Measurements from ENCODE around the gene ANKRD13D. TPM values are rescaled to one million over a fixed set of nuclear protein-coding genes. Genes with fewer than 3 reads are reported as not detected.
"Not testable (repeated sequence)": the region's sequence is repeated elsewhere in the genome, so short reads cannot be mapped to it uniquely, and the experiment has no call there.

Gene ANKRD13D
- total RNA-seq, 1 experiment from 2014 or later, result 25.2 TPM

GRCh38 chr11:67312187-67313021 is 23.3 kb downstream of the ANKRD13D start:
- in situ Hi-C loops (cut with HindIII; ENCODE audit: low sequenced_read_pairs), result loop anchor here (10.0 kb wide), 1 partner anchor 58 kb away; no protein-coding TSS in a partner anchor
- DNase-seq (ENCODE audit: low spot score), result no peak

GRCh38 chr11:67313125-67313890 is 24.2 kb downstream of the ANKRD13D start:
- no peak for DNase-seq (ENCODE audit: low spot score)
- in situ Hi-C loops (cut with HindIII; ENCODE audit: low sequenced_read_pairs), result loop anchor here (10.0 kb wide), 1 partner anchor 59 kb away; no protein-coding TSS in a partner anchor

- DNase-seq (ENCODE audit: low spot score), result no peak
- in situ Hi-C loops (cut with HindIII; ENCODE audit: low sequenced_read_pairs), result loop anchor here (10.0 kb wide), 1 partner anchor 59 kb away; no protein-coding TSS in a partner anchor
Measured at GRCh38 chr11:67314218-67314617, 25.1 kb downstream of the ANKRD13D start.

- in situ Hi-C loops (cut with HindIII; ENCODE audit: low sequenced_read_pairs), result loop anchor here (10.0 kb wide), 1 partner anchor 61 kb away; no protein-coding TSS in a partner anchor
Measured at GRCh38 chr11:67315325-67315909, 26.3 kb downstream of the ANKRD13D start.

GRCh38 chr11:67316882-67317204 is 27.7 kb downstream of the ANKRD13D start:
- in situ Hi-C loops (cut with HindIII; ENCODE audit: low sequenced_read_pairs), result loop anchor here (10.0 kb wide), 1 partner anchor 62 kb away; no protein-coding TSS in a partner anchor
- no peak for DNase-seq (ENCODE audit: low spot score)

More at GRCh38 chr11:67315325-67315909, 26.3 kb downstream of the ANKRD13D start:
- DNase-seq (ENCODE audit: low spot score), result no peak

GRCh38 chr11:67317205-67317887 is 28.2 kb downstream of the ANKRD13D start:
- in situ Hi-C loops (cut with HindIII; ENCODE audit: low sequenced_read_pairs), result loop anchor here (10.0 kb wide), 1 partner anchor 63 kb away; no protein-coding TSS in a partner anchor
- peak; percentile 97 for DNase-seq (ENCODE audit: low spot score)

GRCh38 chr11:67317888-67318555 is 28.9 kb downstream of the ANKRD13D start:
- in situ Hi-C loops (cut with HindIII; ENCODE audit: low sequenced_read_pairs), result loop anchor here (10.0 kb wide), 1 partner anchor 63 kb away; no protein-coding TSS in a partner anchor
- DNase-seq (ENCODE audit: low spot score), result no peak

GRCh38 chr11:67318876-67319275 is 29.8 kb downstream of the ANKRD13D start:
- not testable (repeated sequence) for DNase-seq (ENCODE audit: low spot score)
- in situ Hi-C loops (cut with HindIII; ENCODE audit: low sequenced_read_pairs), result loop anchor here (10.0 kb wide), 1 partner anchor 64 kb away; no protein-coding TSS in a partner anchor

- no peak for DNase-seq (ENCODE audit: low spot score)
- in situ Hi-C loops (cut with HindIII; ENCODE audit: low sequenced_read_pairs), result no loop called here
Measured at GRCh38 chr11:67320011-67320410, 30.9 kb downstream of the ANKRD13D start.

- in situ Hi-C loops (cut with HindIII; ENCODE audit: low sequenced_read_pairs), result no loop called here
- no peak for DNase-seq (ENCODE audit: low spot score)
Measured at GRCh38 chr11:67320691-67321090, 31.6 kb downstream of the ANKRD13D start.

- in situ Hi-C loops (cut with HindIII; ENCODE audit: low sequenced_read_pairs), result no loop called here
- no peak for DNase-seq (ENCODE audit: low spot score)
Measured at GRCh38 chr11:67321313-67321871, 32.3 kb downstream of the ANKRD13D start.

GRCh38 chr11:67322049-67322448 is 32.9 kb downstream of the ANKRD13D start:
- no peak for DNase-seq (ENCODE audit: low spot score)
- in situ Hi-C loops (cut with HindIII; ENCODE audit: low sequenced_read_pairs), result no loop called here

- DNase-seq (ENCODE audit: low spot score), result no peak
- in situ Hi-C loops (cut with HindIII; ENCODE audit: low sequenced_read_pairs), result no loop called here
Measured at GRCh38 chr11:67323526-67323925, 34.4 kb downstream of the ANKRD13D start.

GRCh38 chr11:67332081-67332691 is 43.1 kb downstream of the ANKRD13D start:
- in situ Hi-C loops (cut with HindIII; ENCODE audit: low sequenced_read_pairs), result no loop called here
- no peak for DNase-seq (ENCODE audit: low spot score)

GRCh38 chr11:67337257-67337656 is 48.2 kb downstream of the ANKRD13D start:
- DNase-seq (ENCODE audit: low spot score), result no peak
- in situ Hi-C loops (cut with HindIII; ENCODE audit: low sequenced_read_pairs), result no loop called here

- in situ Hi-C loops (cut with HindIII; ENCODE audit: low sequenced_read_pairs), result no loop called here
- DNase-seq (ENCODE audit: low spot score), result no peak
Measured at GRCh38 chr11:67344264-67344663, 55.2 kb downstream of the ANKRD13D start.

GRCh38 chr11:67345247-67345919 is 56.3 kb downstream of the ANKRD13D start:
- in situ Hi-C loops (cut with HindIII; ENCODE audit: low sequenced_read_pairs), result no loop called here
- no peak for DNase-seq (ENCODE audit: low spot score)

All from G401 (cell line).